ENCODE measurements around the gene SLC17A7. TPM values are rescaled to one million over a fixed set of nuclear protein-coding genes. Genes with fewer than 3 reads are reported as not detected.

Gene SLC17A7
- total and polyA plus RNA-seq, 9 of the 15 experiments (the other 6 are each of a cell fraction or from before 2014, with no cell fraction given), result 1.1 to 15.7 (median 2.4) TPM

GRCh38 chr19:49437231-49437630, 4.1 kb downstream of the SLC17A7 start:
- no peak for TF ChIP-seq NCOA2 (IDR thresholded peaks at IDR 0.05; ENCODE audit: partially characterized antibody in 2 of 2)
- peak in 1 of 2 experiments; percentile 5 for TF ChIP-seq E2F6 (IDR thresholded peaks at IDR 0.05; ENCODE audit: borderline replicate concordance in 1 of 2, extremely low read depth in 1 of 2, insufficient read depth in 1 of 2, insufficient read length in 1 of 2, low read depth in 1 of 2, low read length in 1 of 2, poor library complexity in 1 of 2, severe bottlenecking in 1 of 2)
- no peak for ATAC-seq
- Histone ChIP-seq H3K36me3 (ENCODE audit: control insufficient read depth, insufficient read depth, low read length) (no peaks in the 10 kb centered on the region), H3K4me3 (no peak overlapping the region), H3K9me1 (ENCODE audit: control insufficient read depth, insufficient read depth, low read length) (no peaks in the 10 kb centered on the region), H3K27ac (ENCODE audit: extremely low read depth, low read depth, low read length) (no peak overlapping the region), H3K79me2 (ENCODE audit: control insufficient read depth, insufficient read depth, low read length) (no peaks in the 10 kb centered on the region), H4K20me1 (replicated peaks; ENCODE audit: control insufficient read depth, insufficient read depth, low read length) (no peaks in the 10 kb centered on the region), H3K4me1 (replicated peaks in 1 of 2; ENCODE audit: control insufficient read depth in 2 of 2, insufficient read depth in 2 of 2, low read length in 2 of 2) (peaks cover 36 to 57% of the 10 kb centered on the region in 2 experiments), H2AFZ (ENCODE audit: low read depth, low read length) (no peak overlapping the region), H3K27me3 (ENCODE audit: control insufficient read depth in 2 of 2, insufficient read depth in 2 of 2, low read length in 2 of 2) (peaks cover 7 to 19% of the 10 kb centered on the region in 2 experiments; a peak in 4 of 5 replicates), H3K4me2 (ENCODE audit: insufficient read depth, low read length) (no peak overlapping the region), H3K9ac (ENCODE audit: insufficient read depth in 1 of 2, low read depth in 2 of 2, low read length in 2 of 2) (peak overlapping the region in 1 of 2 experiments; percentile 50; a peak in 1 of 4 replicates), H3K9me3 (replicated peaks; ENCODE audit: control insufficient read depth, insufficient read depth, low read depth, low read length) (no peaks in the 10 kb centered on the region)
- FAIRE-seq, result no peak
- 14% methylated on average over 8 of the region's 8 CpGs for WGBS (ENCODE audit: insufficient coverage, low coverage, missing lambda C conversion rate)
- no peak for DNase-seq (ENCODE audit: extremely low read depth in 1 of 4, low spot score in 3 of 4)
- no TSS peak for BruUV-seq (replicated peaks)
- intact Hi-C loops (cut with micrococcal nuclease), result no loop called here
- in situ Hi-C loops (cut with MboI), result loop anchor here (5.0 kb wide), 1 partner anchor 45 kb away; no protein-coding TSS in a partner anchor
- POLR2A ChIA-PET, result interaction anchor here (1.1 kb wide), 1 partner anchor 17 kb away, joined by 3 read pairs; no protein-coding TSS in a partner anchor
- CTCF ChIA-PET (ENCODE audit: low intra/inter-chr PET ratio), result interaction anchor here (0.5 kb wide), 1 partner anchor 648 kb away, joined by 4 read pairs; no protein-coding TSS in a partner anchor
